SK-N-SH (cell line): ENCODE measurements around the gene PCLAF. TPM values are rescaled to one million over a fixed set of nuclear protein-coding genes. Genes with fewer than 3 reads are reported as not detected.

Experiments used
- CTCF ChIA-PET: fragments of 300-600, 350-600 bp; formaldehyde crosslinking; extraction: SDS; loops from one replicate; lab custom pipeline; 2021; lab: Yijun Ruan, JAX
- POLR2A ChIA-PET: fragments of 350-600 bp; sonication (Branson Sonifier 250); formaldehyde crosslinking; extraction: SDS; loops from one replicate; lab custom pipeline; 2020; ENCODE audit warnings: antibody characterized with exemption, inconsistent platforms; lab: Yijun Ruan, JAX
- DNase-seq: peaks from one replicate; pipeline ENCODE4 v3.0.0; 2012
- H2AFZ ChIP-seq: fragments of 200-600 bp; sonication (generic); 2 replicates; pipeline ENCODE4 v1.8.1; 2016; ENCODE audit warnings: antibody characterized with exemption, mild to moderate bottlenecking, low read depth
- H3F3A ChIP-seq: fragments of 200-600 bp; sonication (generic); replicated peaks from 2 replicates; pipeline ENCODE3; 2016; ENCODE audit warnings: antibody characterized with exemption, mild to moderate bottlenecking; ENCODE audit not compliant: insufficient read depth
- H3K27ac ChIP-seq, 2 experiments: fragments of 200-500 bp in 1 of 2; fragments of 200-600 bp in 1 of 2; sonication (Bioruptor generic) in 1 of 2; sonication (generic), shearing (Covaris generic) in 1 of 2; 2 replicates each; pipeline versions ENCODE4 v1.5.1 to v1.6.1; 2014 to 2016; ENCODE audit warnings: low read depth in 2 of 2, inconsistent platforms in 1 of 2, low read length in 1 of 2, mild to moderate bottlenecking in 1 of 2, mixed read lengths in 1 of 2
- H3K27me3 ChIP-seq: fragments of 200-600 bp; sonication (generic), shearing (Covaris generic); 2 replicates; pipeline ENCODE4 v1.6.1; 2016; ENCODE audit warnings: mixed run types; ENCODE audit not compliant: insufficient read depth
- H3K36me3 ChIP-seq, 2 experiments: fragments of 200-500 bp in 1 of 2; fragments of 200-600 bp in 1 of 2; sonication (Bioruptor generic) in 1 of 2; sonication (generic) in 1 of 2; replicated peaks in 1 of 2; 2 replicates each; pipeline versions ENCODE3 to v1.5.1; 2014 to 2016; ENCODE audit warnings: low read length in 1 of 2, mild to moderate bottlenecking in 1 of 2; ENCODE audit not compliant: insufficient read depth in 2 of 2, control insufficient read depth in 1 of 2
- H3K4me1 ChIP-seq, 2 experiments: fragments of 200-500 bp in 1 of 2; fragments of 200-600 bp in 1 of 2; sonication (Bioruptor generic) in 1 of 2; sonication (generic), shearing (Covaris generic) in 1 of 2; 2 replicates each; pipeline versions ENCODE4 v1.5.1 to v1.6.1; 2014 to 2016; ENCODE audit warnings: low read depth in 1 of 2, low read length in 1 of 2, mixed run types in 1 of 2; ENCODE audit not compliant: insufficient read depth in 2 of 2, control insufficient read depth in 1 of 2
- H3K4me2 ChIP-seq: fragments of 200-600 bp; sonication (generic), shearing (Covaris generic); 2 replicates; pipeline ENCODE4 v1.6.1; 2017; ENCODE audit warnings: mixed run types
- H3K4me3 ChIP-seq, 2 experiments: fragments of 200-500 bp in 1 of 2; fragments of 200-600 bp in 1 of 2; sonication (Bioruptor generic) in 1 of 2; sonication (generic), shearing (Covaris generic) in 1 of 2; 2 replicates each; pipeline versions ENCODE4 v1.5.1 to v1.8.1; 2014 to 2016; ENCODE audit warnings: low read depth in 2 of 2, inconsistent platforms in 1 of 2, low read length in 1 of 2, mild to moderate bottlenecking in 1 of 2, mixed read lengths in 1 of 2, moderate library complexity in 1 of 2
- H3K79me2 ChIP-seq: fragments of 200-600 bp; sonication (generic); 2 replicates; pipeline ENCODE4 v1.8.1; 2017; ENCODE audit warnings: mild to moderate bottlenecking; ENCODE audit not compliant: insufficient read depth
- H3K9ac ChIP-seq: fragments of 200-600 bp; sonication (generic); 2 replicates; pipeline ENCODE4 v1.6.1; 2017; ENCODE audit warnings: mixed run types
- H3K9me2 ChIP-seq: fragments of 200-600 bp; sonication (generic); 2 replicates; pipeline ENCODE4 v1.6.1; 2017; ENCODE audit warnings: mixed run types
- H3K9me3 ChIP-seq: fragments of 200-600 bp; sonication (generic); 2 replicates; pipeline ENCODE4 v1.6.1; 2017; ENCODE audit warnings: mixed run types, mild to moderate bottlenecking, moderate library complexity
- H4K20me1 ChIP-seq: fragments of 200-600 bp; sonication (generic); 2 replicates; pipeline ENCODE4 v1.6.1; 2017; ENCODE audit warnings: mild to moderate bottlenecking, mixed run types; ENCODE audit not compliant: insufficient read depth
- ELF1 ChIP-seq: IDR thresholded peaks from 2 replicates; pipeline ENCODE4 v1.4.0; 2012
- EZH2phosphoT487 ChIP-seq: fragments of 200-600 bp; sonication (generic); IDR thresholded peaks from 2 replicates; pipeline ENCODE4 v1.6.1; 2017; ENCODE audit warnings: low read depth, mixed run types, mild to moderate bottlenecking, antibody characterized with exemption, moderate library complexity, borderline replicate concordance
- FOSL2 ChIP-seq: IDR thresholded peaks from 2 replicates; pipeline ENCODE4 v1.4.0; 2012; ENCODE audit warnings: low read depth, mild to moderate bottlenecking, moderate library complexity, borderline replicate concordance
- GABPA ChIP-seq: IDR thresholded peaks from 2 replicates; pipeline ENCODE4 v1.4.0; 2012; ENCODE audit warnings: low read depth, mild to moderate bottlenecking
- JUND ChIP-seq: IDR thresholded peaks from 2 replicates; pipeline ENCODE4 v1.4.0; 2012
- MEF2A ChIP-seq: IDR thresholded peaks from 2 replicates; pipeline ENCODE4 v1.4.0; 2012; ENCODE audit warnings: low read depth, borderline replicate concordance
- NRF1 ChIP-seq: IDR thresholded peaks from 2 replicates; pipeline ENCODE4 v1.6.1; 2012; ENCODE audit warnings: low read depth, mild to moderate bottlenecking, low read length
- RCOR1 ChIP-seq: fragments of 150-350 bp; IDR thresholded peaks from 2 replicates; pipeline ENCODE4 v1.6.1; 2017; ENCODE audit warnings: antibody characterized with exemption, low read length
- SMC3 ChIP-seq: IDR thresholded peaks from 2 replicates; pipeline ENCODE4 v1.6.1; 2012; ENCODE audit warnings: low read depth, low read length, improper control_type of control experiment
- TAF1 ChIP-seq: IDR thresholded peaks from 2 replicates; pipeline ENCODE4 v1.6.1; 2012; ENCODE audit warnings: low read depth, mild to moderate bottlenecking, low read length, moderate library complexity, borderline replicate concordance
- TCF12 ChIP-seq: IDR thresholded peaks from 2 replicates; pipeline ENCODE4 v1.4.0; 2012
- WGBS: methylation state at CpG from one replicate; pipeline ENCODE4 v1.1.6; 2017; ENCODE audit warnings: low lambda C conversion rate; 5-methylcytosine and 5-hydroxymethylcytosine counted together
- polyA plus RNA-seq, 3 experiments: library from polyadenylated mRNA; depleted of rRNA; stranded (reverse); fragments of >200 nt; gene quantifications; 2 replicates each; pipeline ENCODE4 v1.2.3, GENCODE V29; 2012
- TF ChIP-seq, protein P1 (sequence below): IDR thresholded peaks from 2 replicates; pipeline ENCODE4; 2012
- TF ChIP-seq, protein P2 (sequence below): fragments of 150-350 bp; IDR thresholded peaks from 2 replicates; pipeline ENCODE4 v1.6.1; 2016; ENCODE audit warnings: mild to moderate bottlenecking, low read depth, low read length
- TF ChIP-seq, protein P3 (sequence below): fragments of 150-350 bp; IDR thresholded peaks from 2 replicates; pipeline ENCODE4 v1.6.1; 2017; ENCODE audit warnings: antibody characterized with exemption, low read length, low read depth, borderline replicate concordance
- TF ChIP-seq, protein P4 (sequence below): IDR thresholded peaks from 2 replicates; pipeline ENCODE4 v1.4.0; 2012; ENCODE audit warnings: low read depth, borderline replicate concordance
- TF ChIP-seq, protein P5 (sequence below): IDR thresholded peaks from 2 replicates; pipeline ENCODE4 v1.6.1; 2012; ENCODE audit warnings: mild to moderate bottlenecking, low read depth, low read length, moderate library complexity
- TF ChIP-seq, protein P6 (sequence below): IDR thresholded peaks from 2 replicates; pipeline ENCODE4 v1.4.0; 2012; ENCODE audit warnings: low read depth, borderline replicate concordance

PCLAF gene
- polyA plus RNA-seq, 1 of the 3 experiments (the other 2 are of a cell fraction) = 35.0 TPM

DNA sequence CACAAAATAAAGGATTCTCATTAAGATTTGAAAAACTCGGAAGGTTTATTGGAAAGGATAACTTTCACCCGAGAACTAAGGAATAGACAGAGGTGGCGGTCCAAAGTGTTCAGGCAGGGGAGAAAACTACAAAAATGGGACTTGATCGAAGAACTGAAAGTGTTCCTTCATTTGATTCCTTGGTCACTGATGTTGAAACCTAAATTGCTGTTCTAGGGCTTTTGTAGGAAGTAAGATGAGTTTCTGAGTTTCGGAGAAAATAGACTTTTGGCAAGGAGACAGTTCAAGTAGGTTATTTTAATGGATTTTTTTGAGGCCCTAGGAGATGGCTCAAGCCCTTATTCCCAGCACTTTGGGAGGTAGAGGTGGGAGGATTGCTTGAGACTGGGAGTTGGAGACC, 7.8 kb upstream of the PCLAF start:
- peaks cover 0 to 9% of the 10 kb centered on the region in 2 experiments for H3K36me3 ChIP-seq
- H3K27ac ChIP-seq = no peak overlapping the region
- no peaks in the 10 kb centered on the region for H4K20me1 ChIP-seq
- TF ChIP-seq, protein P1, sequence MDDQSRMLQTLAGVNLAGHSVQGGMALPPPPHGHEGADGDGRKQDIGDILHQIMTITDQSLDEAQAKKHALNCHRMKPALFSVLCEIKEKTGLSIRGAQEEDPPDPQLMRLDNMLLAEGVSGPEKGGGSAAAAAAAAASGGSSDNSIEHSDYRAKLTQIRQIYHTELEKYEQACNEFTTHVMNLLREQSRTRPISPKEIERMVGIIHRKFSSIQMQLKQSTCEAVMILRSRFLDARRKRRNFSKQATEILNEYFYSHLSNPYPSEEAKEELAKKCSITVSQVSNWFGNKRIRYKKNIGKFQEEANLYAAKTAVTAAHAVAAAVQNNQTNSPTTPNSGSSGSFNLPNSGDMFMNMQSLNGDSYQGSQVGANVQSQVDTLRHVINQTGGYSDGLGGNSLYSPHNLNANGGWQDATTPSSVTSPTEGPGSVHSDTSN = no peak
- TF ChIP-seq EZH2phosphoT487 = no peak
- TF ChIP-seq, protein P2, sequence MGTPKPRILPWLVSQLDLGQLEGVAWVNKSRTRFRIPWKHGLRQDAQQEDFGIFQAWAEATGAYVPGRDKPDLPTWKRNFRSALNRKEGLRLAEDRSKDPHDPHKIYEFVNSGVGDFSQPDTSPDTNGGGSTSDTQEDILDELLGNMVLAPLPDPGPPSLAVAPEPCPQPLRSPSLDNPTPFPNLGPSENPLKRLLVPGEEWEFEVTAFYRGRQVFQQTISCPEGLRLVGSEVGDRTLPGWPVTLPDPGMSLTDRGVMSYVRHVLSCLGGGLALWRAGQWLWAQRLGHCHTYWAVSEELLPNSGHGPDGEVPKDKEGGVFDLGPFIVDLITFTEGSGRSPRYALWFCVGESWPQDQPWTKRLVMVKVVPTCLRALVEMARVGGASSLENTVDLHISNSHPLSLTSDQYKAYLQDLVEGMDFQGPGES = no peak
- TF ChIP-seq TCF12 = no peak
- TF ChIP-seq, protein P3, sequence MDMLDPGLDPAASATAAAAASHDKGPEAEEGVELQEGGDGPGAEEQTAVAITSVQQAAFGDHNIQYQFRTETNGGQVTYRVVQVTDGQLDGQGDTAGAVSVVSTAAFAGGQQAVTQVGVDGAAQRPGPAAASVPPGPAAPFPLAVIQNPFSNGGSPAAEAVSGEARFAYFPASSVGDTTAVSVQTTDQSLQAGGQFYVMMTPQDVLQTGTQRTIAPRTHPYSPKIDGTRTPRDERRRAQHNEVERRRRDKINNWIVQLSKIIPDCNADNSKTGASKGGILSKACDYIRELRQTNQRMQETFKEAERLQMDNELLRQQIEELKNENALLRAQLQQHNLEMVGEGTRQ = no peak
- no peak for TF ChIP-seq JUND
- TF ChIP-seq NRF1 = no peak
- no peak for TF ChIP-seq GABPA
- TF ChIP-seq MEF2A = no peak
- TF ChIP-seq SMC3 = no peak
- TF ChIP-seq TAF1 = no peak
- TF ChIP-seq, protein P4, sequence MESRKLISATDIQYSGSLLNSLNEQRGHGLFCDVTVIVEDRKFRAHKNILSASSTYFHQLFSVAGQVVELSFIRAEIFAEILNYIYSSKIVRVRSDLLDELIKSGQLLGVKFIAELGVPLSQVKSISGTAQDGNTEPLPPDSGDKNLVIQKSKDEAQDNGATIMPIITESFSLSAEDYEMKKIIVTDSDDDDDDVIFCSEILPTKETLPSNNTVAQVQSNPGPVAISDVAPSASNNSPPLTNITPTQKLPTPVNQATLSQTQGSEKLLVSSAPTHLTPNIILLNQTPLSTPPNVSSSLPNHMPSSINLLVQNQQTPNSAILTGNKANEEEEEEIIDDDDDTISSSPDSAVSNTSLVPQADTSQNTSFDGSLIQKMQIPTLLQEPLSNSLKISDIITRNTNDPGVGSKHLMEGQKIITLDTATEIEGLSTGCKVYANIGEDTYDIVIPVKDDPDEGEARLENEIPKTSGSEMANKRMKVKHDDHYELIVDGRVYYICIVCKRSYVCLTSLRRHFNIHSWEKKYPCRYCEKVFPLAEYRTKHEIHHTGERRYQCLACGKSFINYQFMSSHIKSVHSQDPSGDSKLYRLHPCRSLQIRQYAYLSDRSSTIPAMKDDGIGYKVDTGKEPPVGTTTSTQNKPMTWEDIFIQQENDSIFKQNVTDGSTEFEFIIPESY = no peak
- TF ChIP-seq FOSL2 = no peak
- TF ChIP-seq RCOR1 = no peak
- TF ChIP-seq ELF1 = no peak
- TF ChIP-seq, protein P5, sequence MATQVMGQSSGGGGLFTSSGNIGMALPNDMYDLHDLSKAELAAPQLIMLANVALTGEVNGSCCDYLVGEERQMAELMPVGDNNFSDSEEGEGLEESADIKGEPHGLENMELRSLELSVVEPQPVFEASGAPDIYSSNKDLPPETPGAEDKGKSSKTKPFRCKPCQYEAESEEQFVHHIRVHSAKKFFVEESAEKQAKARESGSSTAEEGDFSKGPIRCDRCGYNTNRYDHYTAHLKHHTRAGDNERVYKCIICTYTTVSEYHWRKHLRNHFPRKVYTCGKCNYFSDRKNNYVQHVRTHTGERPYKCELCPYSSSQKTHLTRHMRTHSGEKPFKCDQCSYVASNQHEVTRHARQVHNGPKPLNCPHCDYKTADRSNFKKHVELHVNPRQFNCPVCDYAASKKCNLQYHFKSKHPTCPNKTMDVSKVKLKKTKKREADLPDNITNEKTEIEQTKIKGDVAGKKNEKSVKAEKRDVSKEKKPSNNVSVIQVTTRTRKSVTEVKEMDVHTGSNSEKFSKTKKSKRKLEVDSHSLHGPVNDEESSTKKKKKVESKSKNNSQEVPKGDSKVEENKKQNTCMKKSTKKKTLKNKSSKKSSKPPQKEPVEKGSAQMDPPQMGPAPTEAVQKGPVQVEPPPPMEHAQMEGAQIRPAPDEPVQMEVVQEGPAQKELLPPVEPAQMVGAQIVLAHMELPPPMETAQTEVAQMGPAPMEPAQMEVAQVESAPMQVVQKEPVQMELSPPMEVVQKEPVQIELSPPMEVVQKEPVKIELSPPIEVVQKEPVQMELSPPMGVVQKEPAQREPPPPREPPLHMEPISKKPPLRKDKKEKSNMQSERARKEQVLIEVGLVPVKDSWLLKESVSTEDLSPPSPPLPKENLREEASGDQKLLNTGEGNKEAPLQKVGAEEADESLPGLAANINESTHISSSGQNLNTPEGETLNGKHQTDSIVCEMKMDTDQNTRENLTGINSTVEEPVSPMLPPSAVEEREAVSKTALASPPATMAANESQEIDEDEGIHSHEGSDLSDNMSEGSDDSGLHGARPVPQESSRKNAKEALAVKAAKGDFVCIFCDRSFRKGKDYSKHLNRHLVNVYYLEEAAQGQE = no peak
- TF ChIP-seq, protein P6, sequence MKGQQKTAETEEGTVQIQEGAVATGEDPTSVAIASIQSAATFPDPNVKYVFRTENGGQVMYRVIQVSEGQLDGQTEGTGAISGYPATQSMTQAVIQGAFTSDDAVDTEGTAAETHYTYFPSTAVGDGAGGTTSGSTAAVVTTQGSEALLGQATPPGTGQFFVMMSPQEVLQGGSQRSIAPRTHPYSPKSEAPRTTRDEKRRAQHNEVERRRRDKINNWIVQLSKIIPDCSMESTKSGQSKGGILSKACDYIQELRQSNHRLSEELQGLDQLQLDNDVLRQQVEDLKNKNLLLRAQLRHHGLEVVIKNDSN = no peak
- peaks cover 10% of the 10 kb centered on the region for H3F3A ChIP-seq
- peaks cover 0 to 3% of the 10 kb centered on the region in 2 experiments; a peak in 1 of 4 replicates for H3K4me1 ChIP-seq
- peak overlapping the region; percentile 89 for H3K4me2 ChIP-seq
- DNase-seq = no peak
- H3K9me2 ChIP-seq = no peaks in the 10 kb centered on the region
- H3K79me2 ChIP-seq = peaks cover 56% of the 10 kb centered on the region
- no peak overlapping the region for H3K9ac ChIP-seq
- ChIA-PET CTCF (interaction anchor here (1.9 kb wide), 1 partner anchor 226 kb away, joined by 5 read pairs; the partner anchor contains the start of gene PPIB), POLR2A (no interaction called here)
- peak overlapping the region; percentile 68 to 98; a peak in 3 of 4 replicates for H3K4me3 ChIP-seq
- H3K9me3 ChIP-seq = no peaks in the 10 kb centered on the region
- H2AFZ ChIP-seq = no peak overlapping the region
- H3K27me3 ChIP-seq = no peaks in the 10 kb centered on the region
- 96% methylated on average over 5 of the region's 5 CpGs for WGBS
